ENCODE results near the gene NAB1.

The NAB1 gene

GRCh38 chr2:190637903-190638618 lies 10.8 kb upstream of the NAB1 start:
- no peak for DNase-seq (ENCODE audit: low read depth in 2 of 2)

GRCh38 chr2:190640117-190640516 lies 8.8 kb upstream of the NAB1 start:
- no peak for DNase-seq (ENCODE audit: low read depth in 2 of 2)

GRCh38 chr2:190641469-190641868 lies 7.4 kb upstream of the NAB1 start:
- no peak for DNase-seq (ENCODE audit: low read depth in 2 of 2)

GRCh38 chr2:190646780-190647522 lies 1.9 kb upstream of the NAB1 start:
- DNase-seq (ENCODE audit: low read depth in 2 of 2) = no peak

- peak; percentile 76 to 86 for DNase-seq (ENCODE audit: low read depth in 2 of 2)
Observed at GRCh38 chr2:190648289-190649034, 421 bp upstream of the NAB1 start.

- no peak for DNase-seq (ENCODE audit: low read depth in 2 of 2)
Observed at GRCh38 chr2:190649798-190650390, 1.0 kb downstream of the NAB1 start.

GRCh38 chr2:190651413-190651812 lies 2.5 kb downstream of the NAB1 start:
- no peak for DNase-seq (ENCODE audit: low read depth in 2 of 2)

GRCh38 chr2:190653231-190653630 lies 4.3 kb downstream of the NAB1 start:
- DNase-seq (ENCODE audit: low read depth in 2 of 2) = no peak

- no peak for DNase-seq (ENCODE audit: low read depth in 2 of 2)
Observed at GRCh38 chr2:190653931-190654330, 5.0 kb downstream of the NAB1 start.

- DNase-seq (ENCODE audit: low read depth in 2 of 2) = no peak
Observed at GRCh38 chr2:190655113-190655512, 6.2 kb downstream of the NAB1 start.

GRCh38 chr2:190655570-190655969 lies 6.7 kb downstream of the NAB1 start:
- DNase-seq (ENCODE audit: low read depth in 2 of 2) = no peak

- no peak for DNase-seq (ENCODE audit: low read depth in 2 of 2)
Observed at GRCh38 chr2:190656301-190656700, 7.4 kb downstream of the NAB1 start.

GRCh38 chr2:190657474-190658255 lies 8.8 kb downstream of the NAB1 start:
- DNase-seq (ENCODE audit: low read depth in 2 of 2) = no peak

GRCh38 chr2:190659553-190659952 lies 10.7 kb downstream of the NAB1 start:
- no peak for DNase-seq (ENCODE audit: low read depth in 2 of 2)

GRCh38 chr2:190662754-190663153 lies 13.9 kb downstream of the NAB1 start:
- no peak for DNase-seq (ENCODE audit: low read depth in 2 of 2)

GRCh38 chr2:190663348-190663747 lies 14.5 kb downstream of the NAB1 start:
- DNase-seq (ENCODE audit: low read depth in 2 of 2) = no peak

- no peak for DNase-seq (ENCODE audit: low read depth in 2 of 2)
Observed at GRCh38 chr2:190663839-190664238, 15.0 kb downstream of the NAB1 start.

- DNase-seq (ENCODE audit: low read depth in 2 of 2) = no peak
Observed at GRCh38 chr2:190664240-190664639, 15.4 kb downstream of the NAB1 start.

- no peak for DNase-seq (ENCODE audit: low read depth in 2 of 2)
Observed at GRCh38 chr2:190666895-190667294, 18.0 kb downstream of the NAB1 start.

GRCh38 chr2:190668892-190669291 lies 20.0 kb downstream of the NAB1 start:
- no peak for DNase-seq (ENCODE audit: low read depth in 2 of 2)

- no peak for DNase-seq (ENCODE audit: low read depth in 2 of 2)
Observed at GRCh38 chr2:190670182-190670946, 21.5 kb downstream of the NAB1 start.

Data from stimulated activated CD8-positive, alpha-beta memory T cell treated with anti-CD3 and anti-CD28 coated beads, Interleukin-15, amount 100 ng/mL, for 4 hours (primary cell).